K562 (cell line): ENCODE results near the gene ADNP2.

Source experiments
- CBX5 ChIP-seq: IDR thresholded peaks from 2 replicates; pipeline ENCODE4 v1.6.1; 2014; ENCODE audit warnings: low read depth, borderline replicate concordance
- CTCF ChIP-seq, 3 experiments: IDR thresholded peaks in 2 of 3; conservative IDR thresholded peaks in 1 of 3; 2 replicates each; pipeline ENCODE4 v1.5.1; 2011 to 2012; ENCODE audit warnings: low read length in 3 of 3, mild to moderate bottlenecking in 3 of 3, control low read depth in 2 of 3, improper control_type of control experiment in 1 of 3, inconsistent platforms in 1 of 3, low read depth in 1 of 3, mixed read lengths in 1 of 3, moderate library complexity in 1 of 3; ENCODE audit not compliant: insufficient read depth in 2 of 3
- EGR1 ChIP-seq: fragments of 450-650 bp; conservative IDR thresholded peaks from 2 replicates; pipeline ENCODE4 v1.6.1; 2017; ENCODE audit warnings: mild to moderate bottlenecking
- HNRNPH1 ChIP-seq: fragments of 200-400 bp; formaldehyde crosslinking; optimal IDR thresholded peaks from 2 replicates; pipeline ENCODE3; 2017; ENCODE audit warnings: low read depth, mild to moderate bottlenecking, low read length, moderate library complexity
- ILK ChIP-seq: fragments of 450-650 bp; IDR thresholded peaks from 2 replicates; pipeline ENCODE4 v1.6.1; 2016; ENCODE audit warnings: missing genetic modification characterization, low read depth, mild to moderate bottlenecking, missing compliant biosample characterization, moderate library complexity, borderline replicate concordance
- NR2C2 ChIP-seq, 2 experiments: fragments of 200-800 bp in 1 of 2; sonication (Bioruptor generic) in 1 of 2; sonication (generic) in 1 of 2; formaldehyde crosslinking in 1 of 2; IDR thresholded peaks; 2 replicates each; pipeline versions ENCODE4 v1.6.1 to v1.8.0; 2016 to 2022; ENCODE audit warnings: mild to moderate bottlenecking in 1 of 2, missing compliant biosample characterization in 1 of 2, missing genetic modification characterization in 1 of 2, missing genetic modification reagents in 1 of 2
- POLR2A ChIP-seq: fragments of 450-650 bp; conservative IDR thresholded peaks from 2 replicates; pipeline ENCODE4 v1.6.1; 2016
- RAD21 ChIP-seq, 2 experiments: fragments of 250-450 bp in 1 of 2; fragments of 450-650 bp in 1 of 2; sonication (Bioruptor Pico) in 1 of 2; formaldehyde crosslinking in 1 of 2; IDR thresholded peaks in 1 of 2; conservative IDR thresholded peaks in 1 of 2; 2 replicates each; pipeline versions ENCODE4 v1.4.0 to v1.8.0; 2020 to 2022; ENCODE audit warnings: mild to moderate bottlenecking in 2 of 2, moderate library complexity in 1 of 2
- RCOR1 ChIP-seq, 2 experiments: IDR thresholded peaks; 2 replicates each; pipeline ENCODE4 v1.6.1; 2012; ENCODE audit warnings: low read depth in 2 of 2, low read length in 2 of 2, borderline replicate concordance in 1 of 2, improper control_type of control experiment in 1 of 2
- TCF7L2 ChIP-seq: fragments of 150-350 bp; IDR thresholded peaks from 2 replicates; pipeline ENCODE4 v1.6.1; 2016; ENCODE audit warnings: low read depth, mild to moderate bottlenecking, low read length, moderate library complexity
- ZC3H11A ChIP-seq: IDR thresholded peaks from 2 replicates; pipeline ENCODE4 v1.6.1; 2012; ENCODE audit warnings: low read depth, low read length, improper control_type of control experiment
- ZNF174 ChIP-seq: fragments of 250-450 bp; sonication (Bioruptor Pico); IDR thresholded peaks from 2 replicates; pipeline ENCODE4 v1.4.0; 2020; ENCODE audit warnings: mild to moderate bottlenecking

GRCh38 chr18:80148326-80149199 is 39.5 kb downstream of the ADNP2 start:
- TF ChIP-seq RCOR1 (IDR thresholded peaks at IDR 0.05; ENCODE audit: borderline replicate concordance in 1 of 2, low read depth in 2 of 2, low read length in 2 of 2) (no peak), CTCF (IDR thresholded peaks at IDR 0.05 in 2 of 3, conservative IDR thresholded peaks at IDR 0.05 in 1 of 3; ENCODE audit: insufficient read depth in 2 of 3, low read depth in 1 of 3, low read length in 3 of 3) (no peak), TCF7L2 (no peak), CBX5 (no peak), HNRNPH1 (no peak), RAD21 (CRISPR knock-in tag; conservative IDR thresholded peaks at IDR 0.05 in 1 of 2, IDR thresholded peaks at IDR 0.05 in 1 of 2) (no peak), ILK (tag) (no peak), ZNF174 (CRISPR knock-in tag) (no peak), ZC3H11A (no peak), NR2C2 (CRISPR knock-in tag; IDR thresholded peaks at IDR 0.05) (no peak), NR2C2 (tag; IDR thresholded peaks at IDR 0.05) (no peak), POLR2A (no peak), EGR1 (no peak)
